22Rv1 (cell line): Measurements from ENCODE around the gene TRIO.

Source experiments
- CTCF ChIP-seq: fragments of 450-650 bp; IDR thresholded peaks from 2 replicates; pipeline ENCODE4 v1.5.1; 2017; ENCODE audit warnings: mild to moderate bottlenecking
- ZFX ChIP-seq: fragments of 450-650 bp; IDR thresholded peaks from 2 replicates; pipeline ENCODE4 v1.6.1; 2017; ENCODE audit warnings: antibody characterized with exemption, borderline replicate concordance

- TF ChIP-seq CTCF, result no peak
- TF ChIP-seq ZFX, result no peak
Measured at GRCh38 chr5:14249258-14250082, 106.3 kb downstream of the TRIO start.
